Fibroblast of peridontal ligament (primary cell): Measurements from ENCODE around the gene TNFRSF25.
"Not testable (repeated sequence)": the region's sequence is repeated elsewhere in the genome, so short reads cannot be mapped to it uniquely, and the experiment has no call there.

Experiments used
- DNase-seq: peaks from one replicate; pipeline ENCODE4 v3.0.0-alpha.2; 2010; ENCODE audit errors: extremely low read depth

The TNFRSF25 gene

DNA sequence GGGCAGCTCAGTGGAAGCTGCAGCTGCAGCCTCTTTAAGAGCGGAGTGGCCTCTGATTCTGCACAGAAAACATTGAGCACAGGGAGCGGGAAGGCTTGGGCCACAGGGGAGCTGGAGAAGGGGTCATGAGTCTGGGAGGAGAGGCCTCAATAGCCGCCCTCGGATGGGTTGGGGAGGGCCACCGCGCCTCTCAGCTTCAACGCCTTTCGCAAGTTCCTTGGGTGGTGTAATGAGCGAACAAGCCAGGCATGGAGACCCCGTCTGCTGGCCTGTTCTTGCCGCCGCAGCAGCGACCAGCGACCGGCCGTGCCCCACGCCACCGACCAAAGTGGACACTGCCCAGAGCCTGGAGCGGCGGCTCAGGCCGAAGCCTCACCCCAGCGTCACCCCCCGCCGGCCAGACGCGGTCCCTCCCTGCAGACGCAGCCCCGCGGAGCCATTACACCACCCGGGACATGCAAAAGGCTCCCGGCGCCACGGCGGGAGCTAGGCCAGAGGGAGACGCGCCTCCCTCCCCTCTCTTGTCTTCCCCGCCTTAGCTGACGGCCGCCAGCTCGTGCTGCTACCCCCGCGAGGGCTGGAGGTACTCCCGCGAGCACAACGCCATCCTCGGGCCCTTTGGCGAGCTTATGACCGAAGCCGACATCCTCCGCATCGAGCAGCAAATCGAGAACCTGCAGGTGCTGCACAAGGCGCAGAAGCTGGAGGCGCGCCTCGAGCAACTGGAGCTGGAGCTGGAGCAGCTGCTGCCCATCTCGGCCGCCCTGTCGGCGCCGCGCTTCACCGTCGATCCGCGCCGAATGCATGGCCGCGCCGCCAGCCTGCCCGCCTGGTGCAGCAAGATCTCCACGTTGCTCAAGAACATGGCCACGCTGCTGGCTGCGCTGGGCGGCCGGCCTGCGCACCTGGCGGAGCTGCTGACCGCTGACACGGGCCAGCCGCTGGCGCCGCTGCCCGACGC, 11.8 kb downstream of the TNFRSF25 start:
- DNase-seq, result not testable (repeated sequence)

- no peak for DNase-seq
These were observed 15.0 kb downstream of the TNFRSF25 start for GRCh38 chr1:6450943-6451373.

- DNase-seq, result not testable (repeated sequence)
These were observed 15.5 kb downstream of the TNFRSF25 start for GRCh38 chr1:6450486-6450885.

DNA sequence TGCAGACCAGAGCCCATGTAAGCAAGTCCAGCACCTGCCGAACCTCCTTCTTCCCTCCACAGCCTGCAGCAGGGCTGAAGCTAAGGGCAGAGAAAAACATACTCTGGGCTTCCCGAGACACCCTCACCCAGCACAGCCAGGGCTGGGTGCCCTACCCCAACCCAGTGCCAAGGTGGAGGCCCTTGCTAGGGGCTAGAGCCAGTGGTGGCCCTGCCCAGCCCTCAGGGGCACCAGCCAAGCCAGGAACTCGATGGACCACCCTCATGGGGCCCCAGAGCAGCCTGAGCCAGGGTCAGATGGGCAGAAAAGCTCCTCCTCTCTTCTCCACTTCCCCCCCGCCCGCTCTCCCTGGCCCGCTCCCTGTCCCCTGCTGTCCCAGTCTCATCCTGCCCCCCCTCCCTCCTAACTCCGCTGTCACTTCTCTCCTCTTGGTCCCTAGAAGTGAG, 15.9 kb downstream of the TNFRSF25 start:
- DNase-seq, result no peak

DNA sequence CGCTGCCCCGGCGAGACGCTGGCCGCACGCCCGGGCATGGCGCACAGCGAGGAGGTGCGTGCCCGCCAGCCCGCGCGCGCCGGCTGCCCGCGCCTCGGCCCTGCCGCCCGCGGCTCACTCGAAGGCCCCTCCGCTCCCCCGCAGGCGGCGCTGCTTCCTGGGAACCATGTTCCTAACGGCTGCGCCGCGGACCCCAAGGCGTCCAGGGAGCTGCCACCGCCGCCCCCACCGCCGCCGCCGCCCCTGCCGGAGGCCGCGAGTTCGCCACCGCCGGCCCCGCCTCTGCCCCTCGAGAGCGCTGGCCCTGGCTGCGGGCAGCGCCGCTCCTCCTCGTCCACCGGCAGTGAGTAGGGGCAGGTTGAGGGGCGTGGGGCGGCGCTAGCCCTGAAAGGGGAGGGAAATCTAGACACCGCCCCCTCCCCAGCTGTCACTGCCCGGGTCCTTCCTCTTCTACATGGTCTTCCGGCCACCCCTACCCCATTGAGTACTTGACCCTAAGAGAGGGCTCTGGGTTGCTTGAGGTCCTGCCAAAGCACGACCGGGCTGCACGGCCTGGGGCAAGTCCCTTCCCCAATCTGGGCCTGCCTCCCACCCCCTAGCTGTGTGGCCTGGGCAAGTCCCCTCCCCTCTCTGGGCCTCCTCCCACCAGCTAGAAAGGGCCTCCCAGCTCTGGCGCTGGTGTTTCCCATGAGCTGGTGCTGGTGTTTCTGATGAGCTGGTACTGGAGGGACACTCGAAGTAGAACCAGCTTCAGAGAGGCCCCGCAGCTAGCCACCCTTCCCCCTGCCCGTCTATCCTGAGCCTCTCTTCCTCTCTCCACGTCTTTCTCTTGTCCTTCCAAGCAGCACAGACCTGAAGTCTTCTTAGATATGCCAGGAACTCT, 17.0 kb downstream of the TNFRSF25 start:
- no peak for DNase-seq

GRCh38 chr1:6447818-6448748, 17.9 kb downstream of the TNFRSF25 start:
- DNase-seq, result no peak

DNA sequence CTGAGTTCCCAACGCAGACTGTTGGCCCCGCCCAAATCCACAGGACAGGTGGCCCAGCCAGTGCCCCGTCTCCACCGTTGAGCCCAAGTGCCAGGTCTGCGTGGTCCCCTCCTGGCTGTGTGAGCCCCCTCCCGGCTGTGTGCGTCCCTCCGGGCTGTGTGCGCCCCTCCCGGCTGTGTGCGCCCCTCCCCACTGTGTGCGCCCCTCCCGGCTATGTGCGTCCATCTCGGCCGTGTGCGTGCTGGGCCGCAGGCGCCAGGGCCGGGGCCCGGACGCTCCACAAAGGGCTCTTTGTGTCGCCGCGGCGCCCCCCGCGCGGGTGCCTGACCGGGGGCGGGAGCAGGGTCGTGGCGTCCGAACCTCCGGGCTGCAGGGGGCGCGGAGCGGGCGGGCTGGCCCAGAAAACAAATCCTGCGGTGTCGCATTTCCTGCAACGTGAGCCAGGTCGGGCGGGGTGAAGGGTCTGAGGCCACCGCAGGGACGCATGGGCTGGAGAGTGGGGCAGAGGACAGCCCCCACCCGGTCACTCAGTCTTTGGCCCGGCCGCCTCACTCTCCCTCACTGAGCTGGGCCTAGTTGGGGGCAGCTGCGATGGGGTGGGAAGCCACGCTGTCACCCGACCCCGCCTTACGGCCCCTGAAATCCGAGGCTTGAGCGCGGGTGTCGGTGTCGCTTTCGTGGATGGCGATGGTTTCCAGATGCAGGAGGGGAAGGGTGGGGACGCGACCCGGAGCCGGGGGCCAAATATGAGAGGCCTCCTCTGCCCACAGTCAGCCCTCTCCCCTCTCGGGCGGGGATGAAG, 18.8 kb downstream of the TNFRSF25 start:
- DNase-seq, result no peak

GRCh38 chr1:6446665-6447015, 19.3 kb downstream of the TNFRSF25 start:
- no peak for DNase-seq

DNA sequence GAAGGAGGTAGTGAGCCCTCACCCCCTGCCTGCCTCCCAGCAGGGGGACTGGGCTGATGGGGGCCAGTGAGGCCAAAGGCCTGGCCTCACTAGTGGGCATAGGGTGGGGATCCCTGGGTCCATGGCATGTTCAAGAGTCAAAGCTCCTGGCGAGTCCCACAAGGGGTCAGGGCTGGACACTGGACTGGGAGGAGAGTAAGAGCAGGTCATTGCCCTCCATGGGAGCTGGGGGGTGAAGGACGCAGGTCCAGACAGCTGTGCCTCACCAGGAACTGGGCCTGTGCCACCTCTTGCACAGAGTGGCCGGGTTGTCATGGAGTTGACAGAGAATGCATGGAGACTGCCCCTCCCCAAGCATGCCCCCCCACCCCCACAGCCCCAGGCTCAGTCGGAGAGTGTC, 20.0 kb downstream of the TNFRSF25 start:
- DNase-seq, result not testable (repeated sequence)

GRCh38 chr1:6445062-6445763, 20.8 kb downstream of the TNFRSF25 start:
- no peak for DNase-seq

DNA sequence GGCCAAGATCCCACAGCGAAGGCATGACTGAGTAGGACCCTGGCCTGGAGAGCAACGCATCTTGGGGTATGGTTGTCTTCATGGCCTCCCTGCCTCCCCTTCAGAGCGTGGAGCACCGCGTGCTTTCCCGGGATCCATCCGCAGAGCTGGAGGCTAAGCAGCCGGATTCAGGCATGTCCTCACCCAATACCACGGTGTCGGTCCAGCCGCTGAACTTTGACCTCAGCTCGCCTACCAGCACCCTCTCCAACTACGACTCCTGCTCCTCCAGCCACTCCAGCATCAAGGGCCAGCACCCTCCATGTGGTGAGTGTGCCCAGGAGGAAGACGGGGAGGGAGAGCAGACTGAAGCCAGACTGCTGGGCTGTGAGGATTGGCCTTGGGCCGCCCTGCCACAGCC, 21.6 kb downstream of the TNFRSF25 start:
- no peak for DNase-seq

DNA sequence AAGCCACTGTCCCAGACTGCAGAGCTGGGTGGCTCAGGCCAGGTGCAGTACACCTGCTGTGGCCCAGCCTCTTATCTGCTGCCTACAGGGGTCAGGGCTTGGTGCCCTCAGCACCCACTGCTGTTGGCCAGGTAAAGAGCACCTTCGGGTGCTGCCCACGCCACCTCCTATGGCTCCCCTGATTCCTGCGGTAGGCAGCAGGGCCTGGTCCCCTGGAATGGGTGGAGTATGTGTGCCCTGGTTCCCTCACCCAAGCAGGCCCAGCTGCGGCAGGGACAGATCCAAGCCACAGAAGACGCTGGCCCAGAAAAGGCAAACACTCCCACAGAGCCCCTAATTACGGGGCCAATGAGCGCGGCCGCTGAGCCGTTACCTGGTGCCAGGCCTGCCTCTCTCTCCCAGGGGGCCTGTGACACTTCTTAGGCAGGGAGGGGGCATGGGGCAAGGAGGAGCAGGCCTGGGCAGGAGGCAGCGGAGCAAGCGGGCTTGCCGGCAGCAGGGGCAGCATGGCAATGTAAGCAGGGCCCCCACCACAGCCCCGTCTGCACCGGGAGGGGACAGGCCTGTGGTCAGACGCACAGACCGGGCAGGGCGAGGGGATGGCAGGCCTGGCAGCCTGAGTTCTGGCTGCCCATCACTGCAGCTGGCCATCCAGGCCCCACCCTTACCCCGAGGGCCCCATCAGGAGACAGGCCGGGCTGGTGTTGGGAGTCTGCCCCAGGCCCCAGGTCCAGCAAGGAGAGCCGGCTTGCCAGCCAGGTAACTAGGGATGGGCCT, 22.4 kb downstream of the TNFRSF25 start:
- no peak for DNase-seq

- DNase-seq, result no peak
These were observed 24.4 kb downstream of the TNFRSF25 start for GRCh38 chr1:6441586-6441985.

DNA sequence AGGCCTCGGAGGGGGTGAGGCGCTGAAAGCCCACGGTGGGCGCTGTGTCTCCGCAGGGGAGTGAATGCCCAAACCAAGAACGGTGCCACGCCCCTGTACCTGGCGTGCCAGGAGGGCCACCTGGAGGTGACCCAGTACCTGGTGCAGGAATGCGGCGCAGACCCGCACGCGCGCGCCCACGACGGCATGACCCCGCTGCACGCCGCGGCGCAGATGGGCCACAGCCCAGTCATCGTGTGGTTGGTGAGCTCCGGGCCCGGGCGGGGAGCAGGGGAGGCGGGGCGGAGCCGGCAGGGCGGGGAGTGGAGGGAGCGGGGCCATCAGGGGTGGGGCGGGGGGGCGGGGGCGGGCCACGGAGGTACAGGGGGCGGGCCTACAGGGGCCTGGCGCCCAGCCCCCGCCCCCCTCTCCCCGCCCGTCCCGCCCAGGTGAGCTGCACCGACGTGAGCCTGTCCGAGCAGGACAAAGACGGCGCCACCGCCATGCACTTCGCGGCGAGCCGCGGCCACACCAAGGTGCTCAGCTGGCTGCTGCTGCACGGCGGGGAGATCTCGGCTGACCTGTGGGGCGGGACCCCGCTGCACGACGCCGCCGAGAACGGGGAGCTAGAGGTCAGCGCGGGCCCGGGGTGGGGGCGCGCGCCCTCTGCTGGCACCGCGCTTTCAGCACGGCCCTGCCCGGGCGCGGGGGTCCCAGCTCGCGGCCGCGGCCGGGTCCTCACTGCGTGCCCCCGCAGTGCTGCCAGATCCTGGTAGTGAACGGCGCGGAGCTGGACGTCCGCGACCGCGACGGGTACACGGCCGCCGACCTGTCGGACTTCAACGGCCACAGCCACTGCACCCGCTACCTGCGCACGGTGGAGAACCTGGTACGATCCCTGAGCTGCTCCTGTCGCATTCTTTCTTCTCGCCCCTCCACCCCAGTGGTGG, 25.5 kb downstream of the TNFRSF25 start:
- no peak for DNase-seq

DNA sequence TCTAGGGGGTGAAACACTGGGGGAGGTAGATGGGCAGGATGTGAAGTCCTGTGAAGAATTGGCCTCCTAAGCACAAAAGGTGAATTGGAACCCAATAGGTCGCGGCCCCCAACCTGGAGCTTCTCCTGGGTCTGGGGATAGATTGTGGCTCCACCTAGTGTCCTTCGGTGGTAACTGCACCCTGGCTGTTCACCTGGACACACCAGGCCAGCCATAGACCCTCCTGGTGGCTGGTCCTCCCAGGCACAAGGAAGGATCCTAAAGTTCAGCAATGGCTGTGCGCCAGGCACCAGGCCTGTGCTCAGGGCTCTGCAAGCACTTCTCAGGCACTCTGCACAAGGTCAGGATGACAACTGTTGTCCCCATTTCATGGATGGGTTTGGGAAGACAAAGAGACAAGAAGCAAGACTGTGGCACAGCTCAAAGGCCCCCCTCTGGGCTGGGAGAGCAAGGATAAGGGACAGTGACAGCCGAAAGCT, 27.9 kb downstream of the TNFRSF25 start:
- peak; percentile 33 for DNase-seq

GRCh38 chr1:6437012-6437700, 28.8 kb downstream of the TNFRSF25 start:
- not testable (repeated sequence) for DNase-seq

- DNase-seq, result not testable (repeated sequence)
These were observed 29.7 kb downstream of the TNFRSF25 start for GRCh38 chr1:6436277-6436676.
